BJ (cell line): ENCODE results near the gene NDNF. TPM values are rescaled to one million over a fixed set of nuclear protein-coding genes. Genes with fewer than 3 reads are reported as not detected.

ENCODE experiments used
- CTCF ChIA-PET: fragments of 350-600 bp; formaldehyde crosslinking; extraction: SDS; loops from one replicate; lab custom pipeline; 2021; ENCODE audit warnings: antibody characterized with exemption, inconsistent platforms; lab: Yijun Ruan, JAX
- POLR2A ChIA-PET: fragments of 300-600 bp; sonication (Branson Sonifier 250); formaldehyde crosslinking; extraction: SDS; loops from one replicate; lab custom pipeline; 2021; ENCODE audit warnings: antibody characterized with exemption; lab: Charles Lee
- DNase-seq: peaks from one replicate; pipeline ENCODE4 v3.0.0-alpha.2; 2011; ENCODE audit warnings: low read depth
- H3K27me3 ChIP-seq: 2 replicates; pipeline ENCODE4 v1.6.0; 2011; ENCODE audit warnings: low read length; ENCODE audit not compliant: control insufficient read depth, insufficient read depth
- H3K36me3 ChIP-seq: 2 replicates; pipeline ENCODE4 v1.5.1; 2011; ENCODE audit warnings: low read length; ENCODE audit not compliant: control insufficient read depth, insufficient read depth
- H3K4me3 ChIP-seq: 2 replicates; pipeline ENCODE4 v1.5.1; 2011; ENCODE audit warnings: low read depth, mild to moderate bottlenecking, control low read depth, low read length
- polyA plus RNA-seq: library from polyadenylated mRNA; depleted of rRNA; stranded (reverse); fragments of >200 nt; gene quantifications from 2 replicates; pipeline ENCODE4 v1.2.3, GENCODE V29; 2011
- TF ChIP-seq, protein P1 (sequence below): IDR thresholded peaks from 2 replicates; pipeline ENCODE4 v1.5.1; 2011; ENCODE audit warnings: low read depth, mild to moderate bottlenecking, control low read depth, inconsistent platforms, low read length, moderate library complexity; ENCODE audit not compliant: insufficient read depth

Gene NDNF
- polyA plus RNA-seq, 1 experiment, result 0.11 TPM

DNA sequence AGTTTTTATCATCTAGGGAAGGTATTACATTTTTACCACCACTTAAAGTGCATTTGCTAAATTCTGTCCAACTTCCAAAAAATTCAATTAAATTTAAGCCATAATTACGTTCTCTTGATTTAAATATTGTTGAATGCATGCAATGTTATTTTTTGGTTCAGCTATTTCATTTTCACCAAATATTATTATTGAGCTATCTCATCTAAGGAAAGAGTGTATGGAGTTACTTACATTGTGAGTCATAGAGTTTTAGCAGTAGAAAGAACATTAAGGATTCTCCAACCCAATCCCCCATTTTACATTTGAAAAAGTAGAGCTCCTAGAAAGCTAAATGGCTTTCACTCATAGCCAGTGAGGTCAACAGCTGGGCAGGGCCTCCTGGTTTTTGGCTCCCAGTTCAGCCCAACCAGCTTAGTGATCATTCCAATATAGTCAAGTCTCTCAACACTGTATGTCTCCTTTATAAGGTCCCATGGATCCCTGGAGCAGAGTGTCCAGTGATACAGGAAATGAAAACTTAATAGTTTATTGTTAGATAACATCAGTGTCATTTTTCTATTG is 60.5 kb downstream of the NDNF start:
- Histone ChIP-seq H3K27me3 (no peaks in the 10 kb centered on the region), H3K36me3 (no peaks in the 10 kb centered on the region), H3K4me3 (no peak overlapping the region)
- DNase-seq, result no peak
- POLR2A ChIA-PET, result no interaction called here
- CTCF ChIA-PET, result interaction anchor here (0.6 to 1.7 kb wide), 3 partner anchors 12 to 138 kb away, joined by 3 to 8 read pairs (median 4); no protein-coding TSS in a partner anchor
- TF ChIP-seq, protein P1, sequence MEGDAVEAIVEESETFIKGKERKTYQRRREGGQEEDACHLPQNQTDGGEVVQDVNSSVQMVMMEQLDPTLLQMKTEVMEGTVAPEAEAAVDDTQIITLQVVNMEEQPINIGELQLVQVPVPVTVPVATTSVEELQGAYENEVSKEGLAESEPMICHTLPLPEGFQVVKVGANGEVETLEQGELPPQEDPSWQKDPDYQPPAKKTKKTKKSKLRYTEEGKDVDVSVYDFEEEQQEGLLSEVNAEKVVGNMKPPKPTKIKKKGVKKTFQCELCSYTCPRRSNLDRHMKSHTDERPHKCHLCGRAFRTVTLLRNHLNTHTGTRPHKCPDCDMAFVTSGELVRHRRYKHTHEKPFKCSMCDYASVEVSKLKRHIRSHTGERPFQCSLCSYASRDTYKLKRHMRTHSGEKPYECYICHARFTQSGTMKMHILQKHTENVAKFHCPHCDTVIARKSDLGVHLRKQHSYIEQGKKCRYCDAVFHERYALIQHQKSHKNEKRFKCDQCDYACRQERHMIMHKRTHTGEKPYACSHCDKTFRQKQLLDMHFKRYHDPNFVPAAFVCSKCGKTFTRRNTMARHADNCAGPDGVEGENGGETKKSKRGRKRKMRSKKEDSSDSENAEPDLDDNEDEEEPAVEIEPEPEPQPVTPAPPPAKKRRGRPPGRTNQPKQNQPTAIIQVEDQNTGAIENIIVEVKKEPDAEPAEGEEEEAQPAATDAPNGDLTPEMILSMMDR, result no peak

DNA sequence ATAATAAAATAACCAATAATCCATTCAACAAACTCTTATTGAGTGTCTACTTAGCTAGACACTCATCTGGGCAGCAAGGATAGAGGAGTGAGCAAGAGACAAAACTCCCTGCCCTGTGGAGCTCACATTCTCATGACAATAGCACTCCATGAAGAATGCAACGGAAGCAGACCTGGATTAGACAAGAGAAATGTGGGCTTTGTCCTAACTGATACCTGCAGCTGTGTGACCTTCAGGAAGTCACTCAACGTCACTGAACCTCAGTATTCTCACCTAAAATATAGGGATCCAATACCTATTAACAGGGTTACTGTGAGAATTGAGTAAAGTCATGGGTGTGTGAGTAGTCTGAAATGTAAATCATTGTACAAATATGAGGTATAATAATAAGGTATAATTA is 61.2 kb downstream of the NDNF start:
- H3K4me3 ChIP-seq, result no peak overlapping the region
- POLR2A ChIA-PET, result no interaction called here
- DNase-seq, result no peak
- H3K36me3 ChIP-seq, result no peaks in the 10 kb centered on the region
- TF ChIP-seq, protein P1, result no peak
- CTCF ChIA-PET, result interaction anchor here (1.7 kb wide), 1 partner anchor 12 kb away, joined by 8 read pairs; no protein-coding TSS in a partner anchor
- no peaks in the 10 kb centered on the region for H3K27me3 ChIP-seq

DNA sequence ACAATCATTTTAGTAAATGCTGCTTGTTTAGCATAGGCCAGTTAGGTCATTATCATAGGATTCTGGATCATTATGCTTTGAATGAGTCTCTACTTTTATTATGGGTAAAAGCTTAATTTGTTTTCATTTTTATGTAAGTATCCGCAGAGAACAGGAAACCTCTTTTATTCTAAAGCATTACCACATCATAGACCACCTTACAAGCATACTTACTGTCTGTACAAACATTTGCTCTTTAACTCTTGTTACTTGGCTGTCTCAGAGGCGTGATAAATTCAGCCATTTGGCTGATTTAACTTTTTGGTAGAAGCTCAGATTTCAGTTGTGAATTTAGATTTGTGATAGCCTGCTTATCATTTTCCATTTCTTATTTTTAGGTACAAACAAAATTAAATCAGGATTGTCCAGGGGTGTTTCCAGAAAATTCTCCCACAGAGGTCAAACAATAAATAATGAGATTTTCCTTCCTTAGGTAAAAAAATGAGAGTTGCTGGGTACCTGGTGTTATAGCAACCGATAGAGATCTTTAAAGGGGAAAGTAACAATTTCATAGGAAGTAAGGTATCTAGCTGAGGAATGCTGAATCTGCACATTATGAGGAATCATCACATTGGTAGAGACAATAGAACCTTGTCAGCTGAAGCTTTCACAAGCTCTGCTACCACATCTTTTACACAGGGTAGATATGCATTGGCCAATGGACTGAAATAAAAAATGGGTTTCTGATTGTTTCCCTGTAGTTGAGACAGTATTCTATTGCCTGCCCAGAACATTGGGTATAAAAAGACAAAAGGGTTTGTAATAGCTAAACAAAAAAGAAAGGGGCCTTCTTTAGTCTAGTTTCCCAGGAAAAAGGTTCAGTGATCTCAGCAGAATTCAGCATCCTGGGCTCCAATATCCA is 62.5 kb downstream of the NDNF start:
- no peak overlapping the region for H3K4me3 ChIP-seq
- CTCF ChIA-PET, result interaction anchor here (0.6 kb wide), 1 partner anchor 451 kb away, joined by 9 read pairs; no protein-coding TSS in a partner anchor
- TF ChIP-seq, protein P1, result no peak
- POLR2A ChIA-PET, result no interaction called here
- DNase-seq, result no peak
- no peaks in the 10 kb centered on the region for H3K27me3 ChIP-seq
- H3K36me3 ChIP-seq, result no peaks in the 10 kb centered on the region

DNA sequence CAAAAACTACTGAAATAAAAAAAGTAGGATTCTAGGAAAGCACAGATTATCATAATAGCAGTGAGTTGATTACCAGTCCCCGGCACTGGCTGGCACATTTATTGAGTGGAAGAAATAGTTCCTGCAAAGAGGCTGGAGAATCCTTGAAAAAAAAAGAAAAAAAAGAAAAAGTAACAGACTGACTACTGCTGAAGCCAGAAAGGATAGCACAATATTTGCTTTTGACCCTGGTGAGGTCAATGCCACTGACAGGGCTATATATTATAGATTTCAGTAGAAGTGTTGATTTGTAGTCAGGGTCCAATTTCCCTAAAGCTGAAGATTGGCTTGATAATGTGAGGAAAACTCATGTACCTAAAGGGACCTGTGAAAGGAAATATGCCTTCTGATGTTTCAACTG is 64.7 kb downstream of the NDNF start:
- ChIA-PET POLR2A (no interaction called here), CTCF (no interaction called here)
- Histone ChIP-seq H3K27me3 (no peaks in the 10 kb centered on the region), H3K36me3 (no peaks in the 10 kb centered on the region), H3K4me3 (no peak overlapping the region)
- DNase-seq, result no peak
- TF ChIP-seq, protein P1, result no peak

DNA sequence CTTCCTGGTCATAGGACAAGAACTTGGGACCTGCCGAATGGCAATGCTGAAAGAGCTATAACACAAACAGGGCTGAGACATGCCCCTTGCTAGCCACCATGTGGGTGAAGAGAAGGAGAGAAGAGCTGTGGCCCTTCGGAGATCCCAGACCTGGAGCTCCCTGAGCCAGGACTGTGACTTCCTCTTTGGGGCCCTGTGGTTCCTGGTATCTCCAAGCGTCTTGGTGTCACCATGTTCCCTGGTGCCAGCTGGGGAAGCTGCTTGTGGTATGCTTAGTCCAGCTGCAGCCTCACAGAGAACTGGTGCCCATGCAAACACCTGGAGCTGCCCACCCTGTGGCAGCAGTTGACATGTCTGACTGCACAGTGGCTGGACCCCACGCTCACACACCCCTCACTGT is 68.5 kb downstream of the NDNF start:
- Histone ChIP-seq H3K27me3 (no peaks in the 10 kb centered on the region), H3K36me3 (no peaks in the 10 kb centered on the region), H3K4me3 (no peak overlapping the region)
- no peak for DNase-seq
- CTCF ChIA-PET, result interaction anchor here (0.6 kb wide), 1 partner anchor 35 kb away, joined by 3 read pairs; no protein-coding TSS in a partner anchor
- POLR2A ChIA-PET, result no interaction called here
- TF ChIP-seq, protein P1, result no peak
